C1 segment of cervical spinal cord (tissue), 14 donors: ENCODE measurements around the gene FMNL1.
A peak's percentile ranks its signal among the peaks of the same experiment; 100 is the strongest.

Experiments used
- DNase-seq, 14 donors: peaks; one replicate each; lab custom pipeline; 2025; lab: John Stamatoyannopoulos, UW

FMNL1 gene

DNA sequence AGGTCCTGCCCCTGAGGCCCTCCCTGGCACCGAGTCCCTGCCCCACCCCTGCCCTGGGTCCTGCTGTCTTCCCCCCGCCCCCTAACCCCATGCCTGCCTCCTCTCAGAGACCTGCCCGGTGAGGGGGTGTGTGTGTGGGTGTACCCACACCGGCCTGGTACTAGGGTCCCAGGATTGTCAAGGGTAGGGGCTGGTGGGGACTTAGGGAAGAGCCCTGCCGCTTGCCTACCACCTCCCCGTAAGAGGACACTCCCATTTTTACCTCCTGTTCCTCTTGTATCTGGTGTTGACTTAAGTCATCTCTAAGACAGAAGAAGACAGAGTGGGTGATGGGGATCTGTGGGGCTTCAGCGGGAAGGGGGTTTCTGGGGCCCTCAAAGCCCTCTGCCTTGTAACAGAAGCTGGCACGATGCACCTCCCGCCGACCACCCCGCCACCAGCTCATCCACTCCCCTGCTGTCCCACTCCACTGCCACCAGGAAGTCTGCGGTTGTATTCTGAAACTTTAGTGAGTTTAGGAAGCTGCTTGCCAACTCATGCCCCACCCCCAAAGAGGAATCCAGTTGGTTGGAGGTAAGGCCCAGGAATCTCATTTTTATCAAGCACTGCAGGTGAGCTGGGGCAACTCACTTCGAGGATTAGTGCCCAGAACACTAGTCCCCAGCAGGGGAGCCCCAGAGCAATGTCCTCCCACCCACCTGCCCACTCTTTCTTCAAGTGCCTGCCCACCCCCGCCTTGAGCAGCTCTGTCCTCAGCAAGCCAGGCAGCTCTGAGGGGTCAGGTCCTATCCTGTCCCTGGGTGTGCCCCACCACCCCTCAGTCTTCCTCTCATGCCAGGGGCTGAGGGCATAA is 34.7 kb downstream of the FMNL1 start:
- DNase-seq, result no peak

- DNase-seq, result no peak
Measured at GRCh38 chr17:45257115-45257514, 35.4 kb downstream of the FMNL1 start.

DNA sequence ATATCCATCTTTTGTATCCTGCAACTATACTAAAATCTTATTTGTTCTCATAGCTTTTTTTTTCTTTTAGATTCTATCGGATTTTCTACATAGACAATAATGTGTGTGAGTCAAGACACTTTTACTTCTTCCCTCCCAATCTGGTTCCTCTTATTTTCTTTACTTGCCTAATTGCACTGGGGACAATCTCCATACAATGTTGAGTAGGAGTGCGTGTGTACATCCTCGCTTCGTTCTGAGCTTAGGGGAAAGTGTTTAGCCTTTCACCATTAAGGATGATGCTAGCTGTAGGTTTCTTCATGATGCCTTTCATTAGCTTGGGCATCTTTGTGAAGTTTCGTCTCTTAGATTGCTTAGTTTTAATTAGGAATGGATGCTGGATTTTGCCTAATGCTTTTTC is 37.3 kb downstream of the FMNL1 start:
- no peak for DNase-seq

DNA sequence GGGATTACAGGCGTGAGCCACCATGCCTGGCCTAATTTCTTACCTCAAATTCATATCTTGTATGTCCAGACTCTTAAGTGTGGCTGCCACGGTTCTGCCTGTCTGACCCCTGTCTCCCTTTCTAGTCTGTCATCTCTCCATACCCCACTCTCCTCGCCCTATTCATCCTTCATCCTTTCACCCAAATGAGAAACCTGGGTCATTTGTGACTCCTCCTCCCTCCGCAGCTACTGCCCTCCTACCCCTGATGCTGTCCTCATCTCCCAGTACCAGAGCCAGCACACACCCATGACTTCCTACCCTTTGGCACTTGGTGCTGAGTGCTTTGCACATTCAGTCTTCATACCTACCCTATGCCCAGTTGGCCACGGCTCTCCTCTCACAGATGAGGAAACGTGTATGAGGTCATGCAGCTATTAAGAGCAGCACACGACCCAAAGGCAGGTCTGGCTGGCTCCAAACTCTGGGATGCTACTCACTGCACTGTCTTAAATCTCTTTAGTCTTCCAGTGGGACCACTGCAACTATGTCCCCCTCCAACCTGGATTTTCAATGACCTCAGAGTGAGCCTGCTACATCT is 38.6 kb downstream of the FMNL1 start:
- no peak for DNase-seq

DNA sequence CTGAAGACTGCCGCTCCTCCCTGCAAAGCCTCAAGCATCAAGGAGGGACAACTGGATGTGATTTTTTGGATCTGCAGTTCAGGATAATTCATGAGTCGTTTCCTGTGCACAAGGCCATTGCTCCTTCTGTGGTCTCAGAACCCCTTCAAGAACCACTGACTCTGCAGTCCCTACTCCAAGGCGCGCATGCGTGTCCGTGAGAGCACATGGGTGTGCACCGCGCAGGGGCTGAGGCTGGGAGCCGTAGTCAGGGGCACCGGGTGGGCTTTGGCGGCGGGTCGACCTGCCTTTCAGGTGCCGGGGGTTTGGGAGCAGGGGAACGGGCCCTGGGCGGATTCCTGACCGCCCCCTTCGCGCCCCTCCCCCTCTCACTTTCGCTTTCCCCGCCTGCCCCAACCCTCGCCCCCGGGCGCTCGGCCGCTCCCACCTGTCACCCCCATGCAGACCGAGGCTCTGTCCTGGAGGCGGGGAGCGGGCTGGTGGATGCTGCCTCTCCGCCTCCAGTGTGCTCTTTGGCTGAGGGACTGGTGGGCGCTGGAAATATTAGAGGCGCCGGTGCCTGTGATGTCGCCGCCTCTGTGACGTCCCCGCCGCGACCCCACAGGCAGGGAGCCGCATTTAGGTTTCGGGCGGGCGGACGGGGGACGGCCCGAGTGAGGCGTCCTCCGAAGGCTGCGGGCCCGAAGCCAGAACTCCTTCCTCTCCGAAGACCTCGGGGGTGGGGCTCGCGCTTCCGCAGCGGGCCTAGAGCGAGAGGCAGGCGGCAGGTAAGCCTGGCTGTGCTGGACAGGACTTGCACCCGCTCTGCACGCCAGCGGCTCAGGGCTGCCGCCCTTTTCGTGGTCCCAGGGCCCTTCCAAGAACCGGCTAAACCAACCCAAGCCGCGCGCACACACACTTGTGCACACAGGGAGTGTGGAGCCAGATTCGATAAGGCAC is 40.2 kb downstream of the FMNL1 start, which contains the start of gene SPATA32:
SPATA32 (minus strand) TSS at position 518 of the 939 bp plus-strand sequence; CDS start at position 440, 78 bp downstream.
- DNase-seq, result peak in 7 of 14 donors; percentile 10 to 61 (median 26)

DNA sequence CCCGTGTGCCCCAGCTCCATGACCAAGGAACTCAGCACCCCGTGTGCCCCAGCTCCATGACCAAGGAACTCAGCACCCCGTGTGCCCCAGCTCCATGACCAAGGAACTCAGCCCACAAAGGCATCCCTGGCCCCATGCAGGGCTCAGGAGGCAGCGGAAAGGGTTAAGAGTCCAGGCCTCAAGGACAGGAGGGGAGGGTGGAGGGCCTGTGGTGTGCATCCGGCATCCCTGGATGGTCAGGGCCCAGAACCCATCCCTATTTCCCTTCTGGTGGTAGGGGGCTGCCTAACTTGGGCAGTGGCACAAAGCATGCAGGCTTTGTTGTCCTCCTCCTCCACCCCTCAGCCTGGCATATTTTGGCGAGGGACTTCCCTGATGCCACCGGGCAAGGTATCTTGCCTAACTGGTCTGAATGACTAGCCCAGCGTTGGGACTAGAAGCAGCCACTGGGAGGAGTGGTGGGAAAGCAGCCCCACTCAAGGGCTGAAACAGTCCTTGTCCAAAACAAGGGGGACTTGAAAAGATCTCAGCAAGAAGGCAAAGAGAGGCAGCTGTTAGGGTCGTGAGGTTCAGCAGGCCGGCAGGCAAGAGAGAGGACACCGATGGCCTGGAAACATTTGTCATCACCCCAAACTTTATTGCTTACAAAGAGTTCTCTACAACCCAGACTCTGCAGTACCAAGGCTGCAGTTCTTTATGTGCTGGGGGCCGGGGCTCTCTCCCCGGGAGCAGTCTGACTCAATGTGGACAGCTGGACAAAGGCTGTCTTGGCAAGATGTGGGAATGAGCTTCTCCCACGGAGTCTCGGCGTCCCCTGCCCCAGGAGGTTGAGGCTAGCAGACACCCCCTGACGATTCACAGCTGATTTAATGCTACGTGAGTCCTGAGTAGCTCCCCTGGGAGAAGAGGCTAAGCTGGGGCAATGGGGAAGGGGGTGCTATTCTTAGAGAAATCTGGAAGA is 41.1 kb downstream of the FMNL1 start:
- no peak for DNase-seq

GRCh38 chr17:45263477-45263860 is 41.8 kb downstream of the FMNL1 start:
- DNase-seq, result no peak

DNA sequence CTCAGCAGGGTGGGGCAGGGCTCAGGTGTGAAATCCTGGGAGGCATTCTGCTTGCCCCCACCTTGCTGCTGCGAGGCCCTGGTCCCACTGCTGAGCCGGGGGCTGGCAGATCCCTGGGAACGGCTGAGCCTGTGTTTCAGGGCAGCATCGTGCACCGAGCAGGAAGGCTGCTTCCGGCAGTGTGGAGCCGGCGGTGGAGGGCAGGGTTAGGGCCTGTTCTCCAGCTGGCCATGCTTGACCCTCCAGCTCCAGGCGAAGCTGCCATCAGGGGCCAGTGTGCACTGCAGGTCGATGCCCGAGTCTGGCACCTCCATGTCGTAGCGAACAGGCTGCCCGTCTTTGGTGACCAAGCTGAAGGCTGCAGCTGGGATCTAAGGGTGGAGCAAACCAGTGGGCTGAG is 42.7 kb downstream of the FMNL1 start:
- DNase-seq, result no peak

DNA sequence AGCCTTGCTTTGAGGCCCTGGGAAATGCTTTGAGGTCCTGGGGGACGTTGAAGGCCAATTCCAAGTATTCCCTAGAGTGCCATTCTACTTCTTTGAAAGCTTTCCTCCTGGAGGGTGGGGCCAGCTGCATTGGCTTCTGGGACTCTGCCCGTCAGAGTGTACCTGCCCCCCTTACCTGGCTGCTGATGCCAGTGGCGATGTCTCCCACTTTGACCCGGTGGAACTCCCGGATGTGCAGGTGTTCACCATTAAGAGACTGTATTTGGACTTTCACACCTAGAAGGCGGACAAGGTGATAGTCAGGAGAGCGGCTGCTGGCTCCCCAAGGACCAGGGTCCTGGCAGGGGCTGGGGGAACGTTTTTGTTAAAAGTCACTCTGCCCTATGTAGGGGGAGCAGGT is 43.3 kb downstream of the FMNL1 start:
- DNase-seq, result no peak

- no peak for DNase-seq
Measured at GRCh38 chr17:45265821-45266220, 44.1 kb downstream of the FMNL1 start.

DNA sequence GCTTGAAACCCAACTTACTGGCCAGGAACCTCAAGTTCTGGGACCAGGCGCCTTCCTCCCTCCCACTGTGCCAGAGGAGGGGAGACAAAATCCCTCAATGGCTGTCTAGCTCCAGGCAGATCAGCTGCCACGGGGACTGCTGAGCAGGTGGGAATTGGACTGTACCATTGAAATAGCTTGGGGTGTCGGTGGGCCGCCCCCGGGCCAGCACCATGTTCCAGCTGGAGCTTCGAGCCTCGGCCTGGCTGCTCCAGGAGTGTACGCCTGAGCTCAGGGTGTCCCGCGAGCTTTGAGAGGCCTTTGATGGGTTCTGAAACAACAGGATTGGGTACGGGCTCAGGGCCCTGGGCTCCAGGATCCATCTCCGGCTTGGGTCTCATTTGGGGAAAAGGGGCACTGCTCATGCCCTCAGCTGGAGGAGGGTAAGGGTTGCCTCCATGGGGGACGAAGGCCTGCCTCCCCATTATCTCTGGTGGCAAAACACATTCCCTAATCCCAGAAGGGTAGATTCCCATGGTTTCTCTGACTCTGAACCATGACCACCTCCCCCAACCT is 44.8 kb downstream of the FMNL1 start:
- DNase-seq, result no peak

- no peak for DNase-seq
Measured at GRCh38 chr17:45267436-45268055, 45.9 kb downstream of the FMNL1 start.

GRCh38 chr17:45269912-45270311 is 48.2 kb downstream of the FMNL1 start:
- DNase-seq, result no peak

DNA sequence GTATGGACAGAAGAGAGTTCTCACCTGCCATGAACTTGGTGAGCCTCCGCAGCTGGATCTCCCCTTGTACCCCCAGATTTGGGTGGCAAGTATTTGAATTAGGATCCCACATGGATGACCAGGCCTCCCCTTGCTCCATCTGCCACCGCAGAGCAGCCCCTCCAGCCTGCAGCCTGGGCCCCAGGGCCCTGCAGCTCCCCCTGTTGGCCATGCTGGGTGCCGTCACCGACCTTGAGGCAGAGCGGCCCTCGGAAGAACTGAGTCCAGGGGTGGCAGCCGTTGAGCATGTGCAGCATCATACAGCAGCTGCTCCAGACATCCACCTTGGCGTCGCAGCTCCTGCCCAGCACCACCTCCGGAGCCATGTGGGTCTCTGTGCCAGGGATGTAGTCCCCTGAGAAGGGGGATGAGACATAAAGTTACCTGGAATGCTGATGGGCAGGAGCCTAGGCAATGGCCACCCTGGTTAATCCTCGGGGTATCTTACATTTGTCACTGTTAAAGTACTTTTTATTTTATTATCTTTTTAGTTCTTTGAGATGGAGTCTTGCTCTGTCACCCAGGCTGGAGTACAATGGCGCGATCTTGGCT is 49.2 kb downstream of the FMNL1 start:
- no peak for DNase-seq

- DNase-seq, result no peak
Measured at GRCh38 chr17:45271603-45272002, 49.9 kb downstream of the FMNL1 start.

DNA sequence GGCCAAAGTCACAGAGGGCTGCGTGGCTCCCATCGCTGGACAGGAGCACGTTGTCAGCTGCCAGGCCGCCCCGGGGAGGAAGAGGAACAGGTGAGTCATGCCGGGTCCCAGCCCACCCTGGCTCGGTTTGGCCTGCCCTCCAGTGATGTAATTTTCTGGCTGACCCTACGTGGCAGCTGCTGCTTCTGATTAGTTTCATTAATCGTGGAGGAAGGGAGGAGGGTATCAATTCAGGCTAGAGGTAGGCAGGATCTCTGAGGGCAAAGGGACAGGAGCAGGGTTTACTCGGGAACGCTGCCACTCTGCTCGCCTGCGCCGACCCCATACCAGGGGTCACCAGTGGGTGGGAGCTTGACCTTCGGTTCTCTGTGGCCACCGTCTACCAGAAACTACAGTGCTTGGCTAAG is 51.9 kb downstream of the FMNL1 start:
- no peak for DNase-seq

- DNase-seq, result no peak
Measured at GRCh38 chr17:45274033-45274432, 52.3 kb downstream of the FMNL1 start.

- no peak for DNase-seq
Measured at GRCh38 chr17:45276031-45276430, 54.3 kb downstream of the FMNL1 start.

- peak; percentile 9 to 86 (median 64) for DNase-seq
Measured at GRCh38 chr17:45277216-45277849, 55.6 kb downstream of the FMNL1 start.
